Stimulated activated CD4-positive, alpha-beta T cell treated with anti-CD3 and anti-CD28 coated beads, Interleukin-4, amount 100 ng/mL, for 48 hours (primary cell): ENCODE results near the gene ITGB8.

Source experiments
- DNase-seq, 2 donors: peaks; one replicate each; pipeline ENCODE4 v3.0.0-alpha.2; 2020; ENCODE audit warnings: low read depth in 2 of 2

ITGB8 gene

GRCh38 chr7:20340839-20341238 is 10.1 kb downstream of the ITGB8 start:
- no peak for DNase-seq

GRCh38 chr7:20343205-20343604 is 12.5 kb downstream of the ITGB8 start:
- no peak for DNase-seq

GRCh38 chr7:20343941-20344340 is 13.2 kb downstream of the ITGB8 start:
- DNase-seq = no peak

- no peak for DNase-seq
These were observed 13.7 kb downstream of the ITGB8 start for GRCh38 chr7:20344396-20344795.

GRCh38 chr7:20346577-20346976 is 15.9 kb downstream of the ITGB8 start:
- DNase-seq = no peak

- no peak for DNase-seq
These were observed 17.0 kb downstream of the ITGB8 start for GRCh38 chr7:20347680-20348079.

- DNase-seq = no peak
These were observed 17.6 kb downstream of the ITGB8 start for GRCh38 chr7:20348125-20348807.

GRCh38 chr7:20350518-20350951 is 19.8 kb downstream of the ITGB8 start:
- no peak for DNase-seq

- no peak for DNase-seq
These were observed 20.4 kb downstream of the ITGB8 start for GRCh38 chr7:20350996-20351692.

GRCh38 chr7:20351901-20352300 is 21.2 kb downstream of the ITGB8 start:
- no peak for DNase-seq

GRCh38 chr7:20352573-20353306 is 22.0 kb downstream of the ITGB8 start:
- no peak for DNase-seq

- no peak for DNase-seq
These were observed 24.2 kb downstream of the ITGB8 start for GRCh38 chr7:20354610-20355528.

GRCh38 chr7:20358106-20358505 is 27.4 kb downstream of the ITGB8 start:
- no peak for DNase-seq

GRCh38 chr7:20358762-20359282 is 28.1 kb downstream of the ITGB8 start:
- no peak for DNase-seq

GRCh38 chr7:20359341-20359963 is 28.8 kb downstream of the ITGB8 start:
- DNase-seq = no peak

GRCh38 chr7:20362574-20363253 is 32.0 kb downstream of the ITGB8 start:
- DNase-seq = no peak

GRCh38 chr7:20364571-20365196 is 34.0 kb downstream of the ITGB8 start:
- no peak for DNase-seq

- DNase-seq = no peak
These were observed 34.8 kb downstream of the ITGB8 start for GRCh38 chr7:20365486-20365885.

GRCh38 chr7:20374399-20374798 is 43.7 kb downstream of the ITGB8 start:
- DNase-seq = no peak

- DNase-seq = no peak
These were observed 46.1 kb downstream of the ITGB8 start for GRCh38 chr7:20376796-20377195.
